Measurements from ENCODE around the gene ASS1. TPM values are rescaled to one million over a fixed set of nuclear protein-coding genes. Genes with fewer than 3 reads are reported as not detected.
"Not testable (repeated sequence)": the region's sequence is repeated elsewhere in the genome, so short reads cannot be mapped to it uniquely, and the experiment has no call there.

Gene ASS1
- total RNA-seq, 4 donors from 2014 or later: 46.7 to 131 (median 94.4) TPM

DNA sequence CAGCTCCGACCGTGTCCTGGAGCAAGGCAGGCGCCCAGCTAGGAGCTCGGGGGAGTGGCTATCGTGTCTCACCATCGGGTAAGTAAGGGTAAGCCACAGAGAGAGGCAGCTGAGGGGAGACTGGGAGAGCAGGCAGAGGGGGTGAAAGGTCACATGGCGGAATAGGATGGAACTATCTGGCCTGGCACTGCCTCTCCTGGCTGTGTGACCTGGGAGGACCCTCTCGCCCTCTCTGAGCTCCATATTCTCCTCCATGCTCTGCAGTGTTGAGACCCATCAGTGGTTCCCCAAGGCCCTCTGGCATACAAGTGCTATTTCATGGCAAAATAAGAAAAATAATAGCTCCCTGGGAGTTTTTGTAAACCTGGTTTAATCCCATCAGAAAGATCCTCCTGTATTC is 43.9 kb upstream of the ASS1 start:
- no peak overlapping the region for H3K27ac ChIP-seq
- 96 to 100% methylated on average over 2 to 3 of the region's 8 CpGs for WGBS, 2 donors (ENCODE audit: low coverage in 1 of 2)
- no peaks in the 10 kb centered on the region for H3K4me1 ChIP-seq
- H3K27me3 ChIP-seq: no peaks in the 10 kb centered on the region
- H3K4me3 ChIP-seq: no peak overlapping the region
- no peaks in the 10 kb centered on the region for H3K9me3 ChIP-seq
- no peak for ATAC-seq
- TF ChIP-seq EP300 (IDR thresholded peaks at IDR 0.05): no peak
- TF ChIP-seq, protein P1, sequence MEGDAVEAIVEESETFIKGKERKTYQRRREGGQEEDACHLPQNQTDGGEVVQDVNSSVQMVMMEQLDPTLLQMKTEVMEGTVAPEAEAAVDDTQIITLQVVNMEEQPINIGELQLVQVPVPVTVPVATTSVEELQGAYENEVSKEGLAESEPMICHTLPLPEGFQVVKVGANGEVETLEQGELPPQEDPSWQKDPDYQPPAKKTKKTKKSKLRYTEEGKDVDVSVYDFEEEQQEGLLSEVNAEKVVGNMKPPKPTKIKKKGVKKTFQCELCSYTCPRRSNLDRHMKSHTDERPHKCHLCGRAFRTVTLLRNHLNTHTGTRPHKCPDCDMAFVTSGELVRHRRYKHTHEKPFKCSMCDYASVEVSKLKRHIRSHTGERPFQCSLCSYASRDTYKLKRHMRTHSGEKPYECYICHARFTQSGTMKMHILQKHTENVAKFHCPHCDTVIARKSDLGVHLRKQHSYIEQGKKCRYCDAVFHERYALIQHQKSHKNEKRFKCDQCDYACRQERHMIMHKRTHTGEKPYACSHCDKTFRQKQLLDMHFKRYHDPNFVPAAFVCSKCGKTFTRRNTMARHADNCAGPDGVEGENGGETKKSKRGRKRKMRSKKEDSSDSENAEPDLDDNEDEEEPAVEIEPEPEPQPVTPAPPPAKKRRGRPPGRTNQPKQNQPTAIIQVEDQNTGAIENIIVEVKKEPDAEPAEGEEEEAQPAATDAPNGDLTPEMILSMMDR (IDR thresholded peaks at IDR 0.05): no peak
- TF ChIP-seq POLR2AphosphoS5 (IDR thresholded peaks at IDR 0.05): no peak
- no peak for TF ChIP-seq POLR2A (IDR thresholded peaks at IDR 0.05)
- H3K36me3 ChIP-seq: peaks cover 0 to 78% of the 10 kb centered on the region in 2 donors

- not testable (repeated sequence) for H3K9me3 ChIP-seq, H3K4me1 ChIP-seq, H3K27ac ChIP-seq, ATAC-seq, H3K27me3 ChIP-seq, H3K4me3 ChIP-seq
- peaks cover 0 to 78% of the 10 kb centered on the region in 2 donors for H3K36me3 ChIP-seq
- WGBS, 2 donors (ENCODE audit: low coverage in 1 of 2): 94 to 100% methylated on average over 1 to 3 of the region's 3 CpGs
Observed at GRCh38 chr9:130401742-130402141, 43.0 kb upstream of the ASS1 start.

DNA sequence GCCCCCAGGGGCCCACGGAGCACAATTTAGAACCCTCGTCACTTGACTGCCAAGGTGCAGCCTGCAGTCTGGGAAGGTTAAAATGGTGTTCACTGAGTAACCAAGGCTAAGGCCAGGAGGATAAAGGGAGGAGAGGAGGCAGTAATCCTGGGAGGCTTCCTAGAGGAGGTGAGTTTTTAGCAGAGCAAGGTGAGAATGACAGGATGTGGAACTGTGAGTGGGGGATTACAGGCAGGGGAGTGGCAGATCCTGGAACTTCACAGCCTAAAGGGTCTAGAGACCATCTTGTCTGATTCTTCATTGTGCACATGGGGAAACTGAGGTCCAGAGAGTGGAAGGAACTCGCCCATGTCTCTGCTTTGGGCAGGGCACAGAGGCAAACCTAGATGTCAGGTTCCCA is 42.5 kb upstream of the ASS1 start:
- Histone ChIP-seq H3K36me3 (peaks cover 0 to 78% of the 10 kb centered on the region in 2 donors), H3K4me1 (no peaks in the 10 kb centered on the region), H3K9me3 (no peaks in the 10 kb centered on the region), H3K27ac (no peak overlapping the region), H3K27me3 (no peaks in the 10 kb centered on the region), H3K4me3 (no peak overlapping the region)
- 76% methylated on average over 3 of the region's 3 CpGs; no CpG with 5 or more reads in 1 of the 2 donors for WGBS, 2 donors (ENCODE audit: low coverage in 1 of 2)
- ATAC-seq: no peak
- TF ChIP-seq EP300 (IDR thresholded peaks at IDR 0.05) (no peak), POLR2A (IDR thresholded peaks at IDR 0.05) (no peak), POLR2AphosphoS5 (IDR thresholded peaks at IDR 0.05) (no peak)
- TF ChIP-seq, protein P1 (IDR thresholded peaks at IDR 0.05): no peak

DNA sequence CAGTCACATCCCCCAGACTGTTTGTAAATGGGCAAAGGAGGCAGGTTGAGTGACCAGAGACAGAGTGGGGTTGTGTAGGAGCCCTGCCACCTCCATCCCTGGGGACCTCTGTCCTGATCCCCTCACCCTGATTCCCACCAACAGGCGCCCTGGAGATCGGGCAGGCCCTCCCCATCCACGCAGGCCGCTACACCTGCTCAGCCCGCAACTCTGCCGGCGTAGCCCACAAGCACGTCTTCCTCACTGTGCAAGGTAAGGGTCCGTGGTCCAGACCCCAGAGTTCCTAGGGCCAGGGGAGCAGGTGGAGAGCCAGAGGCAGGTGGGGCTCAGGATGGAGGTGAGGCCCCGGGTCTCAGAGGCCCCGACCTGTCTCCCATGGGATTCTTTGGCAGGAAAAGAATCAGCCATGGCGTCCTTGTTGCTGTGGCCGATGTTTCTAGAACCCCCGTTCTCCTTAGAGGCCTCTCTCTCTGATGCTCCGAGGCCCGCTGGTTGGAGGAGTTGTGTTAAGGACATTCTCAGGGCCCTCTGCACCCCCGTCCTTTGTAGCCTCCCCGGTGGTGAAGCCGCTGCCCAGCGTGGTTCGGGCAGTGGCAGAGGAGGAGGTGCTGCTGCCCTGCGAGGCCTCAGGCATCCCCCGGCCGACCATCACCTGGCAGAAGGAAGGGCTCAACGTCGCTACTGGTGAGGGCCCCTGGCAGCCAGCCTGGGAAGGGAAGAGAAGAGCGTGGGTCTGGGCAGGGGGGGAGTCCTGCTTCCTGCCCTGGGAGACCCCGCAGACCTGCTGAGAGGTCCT is 41.9 kb upstream of the ASS1 start:
- TF ChIP-seq POLR2A (IDR thresholded peaks at IDR 0.05) (no peak), POLR2AphosphoS5 (IDR thresholded peaks at IDR 0.05) (no peak), EP300 (IDR thresholded peaks at IDR 0.05) (no peak)
- TF ChIP-seq, protein P1 (IDR thresholded peaks at IDR 0.05): no peak
- no peak overlapping the region for H3K27ac ChIP-seq
- H3K27me3 ChIP-seq: no peaks in the 10 kb centered on the region
- H3K4me3 ChIP-seq: no peak overlapping the region
- H3K4me1 ChIP-seq: no peaks in the 10 kb centered on the region
- ATAC-seq: no peak
- peaks cover 0 to 80% of the 10 kb centered on the region in 2 donors for H3K36me3 ChIP-seq
- 79% methylated on average over 4 of the region's 28 CpGs; no CpG with 5 or more reads in 1 of the 2 donors for WGBS, 2 donors (ENCODE audit: low coverage in 1 of 2)
- H3K9me3 ChIP-seq: no peaks in the 10 kb centered on the region

DNA sequence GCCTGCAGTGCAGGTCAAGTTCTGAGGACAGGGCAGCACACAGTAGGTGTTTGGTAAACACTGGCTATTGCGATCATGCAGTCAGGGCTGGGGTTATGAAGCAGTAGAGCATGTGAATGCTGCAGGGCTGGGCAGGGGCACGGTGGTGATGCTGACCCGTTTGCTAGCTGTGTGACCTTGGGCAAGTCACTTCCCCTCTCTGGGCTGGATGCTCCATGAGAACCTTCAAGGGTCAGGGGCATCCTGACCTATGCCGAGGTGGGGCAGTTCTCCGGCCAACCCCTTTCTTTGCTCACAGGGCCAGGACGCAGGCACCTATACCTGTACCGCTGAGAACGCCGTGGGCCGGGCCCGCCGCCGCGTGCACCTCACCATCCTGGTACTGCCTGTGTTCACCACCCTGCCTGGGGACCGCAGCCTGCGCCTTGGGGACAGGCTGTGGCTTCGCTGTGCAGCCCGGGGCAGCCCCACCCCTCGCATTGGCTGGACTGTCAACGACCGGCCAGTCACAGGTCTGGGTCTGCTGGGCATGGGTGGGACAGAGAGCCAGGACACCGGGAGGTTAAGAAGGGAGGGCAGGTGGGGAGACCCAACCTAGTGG is 39.0 kb upstream of the ASS1 start:
- WGBS, 2 donors (ENCODE audit: low coverage in 1 of 2): no CpG with 5 or more reads among the region's 22 CpGs

More for the DNA sequence above, 39.0 kb upstream of the ASS1 start:
- Histone ChIP-seq H3K4me3 (no peak overlapping the region), H3K9me3 (no peaks in the 10 kb centered on the region), H3K36me3 (peaks cover 0 to 88% of the 10 kb centered on the region in 2 donors), H3K27ac (no peak overlapping the region), H3K27me3 (no peaks in the 10 kb centered on the region), H3K4me1 (peaks cover 0 to under 1% (median 0%) of the 10 kb centered on the region in 3 donors)
- TF ChIP-seq, protein P1 (IDR thresholded peaks at IDR 0.05): no peak
- TF ChIP-seq POLR2AphosphoS5 (IDR thresholded peaks at IDR 0.05): no peak
- TF ChIP-seq EP300 (IDR thresholded peaks at IDR 0.05): no peak
- TF ChIP-seq POLR2A (IDR thresholded peaks at IDR 0.05): no peak
- no peak for ATAC-seq
